Stimulated activated CD8-positive, alpha-beta memory T cell treated with anti-CD3 and anti-CD28 coated beads, Interleukin-4, amount 100 ng/mL, for 4 hours (primary cell): Measurements from ENCODE around the gene RPN2.

Experiments used
- DNase-seq, 2 donors: peaks; one replicate each; pipeline ENCODE4 v3.0.0-alpha.2; 2020; ENCODE audit warnings: low read depth in 2 of 2, low spot score in 1 of 2

Gene RPN2

DNA sequence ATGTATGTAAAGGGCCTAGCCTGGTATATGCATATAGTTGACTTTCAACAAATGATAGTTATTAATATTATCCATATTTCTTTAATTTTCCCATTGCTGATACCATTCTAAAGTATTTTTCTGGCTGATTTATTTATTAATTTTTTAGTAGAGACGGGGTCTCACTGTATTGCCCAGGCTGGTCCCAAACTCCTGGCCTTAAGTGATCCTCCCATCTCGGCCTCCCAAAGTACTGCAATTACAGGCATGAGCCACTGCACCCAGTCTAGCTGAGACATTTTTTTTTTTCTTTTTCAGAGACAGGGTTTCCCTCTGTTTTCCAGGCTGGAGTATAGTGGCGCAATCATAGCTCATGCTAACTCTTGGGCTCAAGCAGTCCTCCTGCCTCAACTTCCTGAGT, 30.1 kb downstream of the RPN2 start:
- no peak for DNase-seq

- no peak for DNase-seq
These were observed 30.7 kb downstream of the RPN2 start for GRCh38 chr20:37209661-37210314.

DNA sequence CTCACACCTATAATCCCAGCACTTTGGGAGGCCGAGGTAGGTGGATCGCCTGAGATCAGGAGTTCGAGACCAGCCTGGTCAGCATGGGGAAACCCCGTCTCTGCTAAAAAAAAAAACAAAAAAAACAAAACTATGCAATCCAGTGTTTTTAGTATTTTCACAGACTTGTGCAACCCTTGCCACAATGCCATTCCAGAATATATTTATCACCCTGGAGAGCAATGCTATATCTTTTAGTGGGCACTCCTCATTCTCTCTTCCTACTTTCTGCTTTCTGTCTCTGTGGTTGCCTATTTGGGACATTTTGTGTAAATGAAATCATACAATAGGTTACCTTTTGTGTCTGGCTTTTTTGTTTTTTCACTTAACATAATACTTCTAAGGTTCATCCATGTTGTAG, 39.3 kb downstream of the RPN2 start:
- no peak for DNase-seq

DNA sequence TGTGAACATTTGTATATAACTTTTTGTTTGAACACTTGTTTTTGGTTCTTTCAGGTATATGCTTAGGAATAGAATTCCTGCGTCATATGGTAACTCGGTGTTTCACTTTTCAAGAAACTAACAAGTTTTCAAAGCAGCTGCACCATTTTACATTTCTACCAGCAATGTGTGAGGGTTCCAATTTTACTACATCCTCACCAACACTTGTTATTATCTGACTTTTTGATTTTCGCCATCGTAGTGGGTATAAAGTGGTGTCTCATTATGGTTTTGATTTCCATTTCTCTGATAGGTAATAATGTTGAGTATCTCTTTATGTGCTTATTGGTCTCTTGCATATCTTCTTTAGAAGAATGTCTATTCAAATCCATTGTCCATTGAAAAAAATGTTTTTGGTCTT, 39.8 kb downstream of the RPN2 start:
- DNase-seq = no peak

DNA sequence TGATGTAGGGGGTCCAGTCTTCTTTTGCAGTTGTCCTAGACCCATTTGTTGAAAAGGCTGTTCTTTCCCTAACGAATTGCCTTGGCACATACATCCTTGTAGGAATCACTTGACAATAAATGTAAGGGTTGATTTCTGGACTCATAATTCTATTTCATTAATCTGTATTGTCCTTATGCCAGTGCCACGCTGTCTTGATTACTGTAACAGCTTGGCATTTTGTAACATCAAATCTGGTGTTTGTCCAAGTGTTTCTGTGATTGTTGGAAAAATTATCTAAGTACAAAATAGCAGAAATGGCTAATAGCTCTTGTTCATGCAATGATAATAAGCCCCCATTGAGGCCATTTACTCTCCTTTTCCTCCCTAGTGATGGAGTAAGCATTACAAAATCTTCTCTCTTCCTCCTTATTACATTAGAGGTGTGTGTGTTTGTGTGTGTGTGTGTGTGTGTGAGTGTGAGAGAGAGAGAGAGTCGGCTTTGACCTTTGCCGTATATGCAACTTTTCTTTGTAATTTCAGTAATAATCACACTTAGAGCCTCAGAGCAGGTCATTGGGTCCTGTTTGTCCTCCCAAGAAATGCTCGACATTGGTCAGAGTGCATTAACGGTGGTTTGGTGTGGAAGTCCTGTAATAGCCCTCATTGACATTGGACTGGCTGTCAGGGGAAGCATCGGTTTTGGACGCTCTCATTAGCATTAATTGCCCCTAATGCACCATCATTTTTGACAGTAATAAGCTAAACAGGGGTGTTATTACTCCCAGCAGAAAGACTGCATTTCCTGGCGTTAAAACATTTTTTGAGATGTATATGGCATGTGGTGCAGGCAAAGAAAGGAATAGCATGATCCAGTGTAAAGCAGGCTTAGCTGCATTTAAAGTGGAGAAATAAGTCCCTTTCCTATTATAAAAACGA, 40.9 kb downstream of the RPN2 start:
- DNase-seq = no peak

- DNase-seq = no peak
These were observed 41.6 kb downstream of the RPN2 start for GRCh38 chr20:37220731-37221130.

DNA sequence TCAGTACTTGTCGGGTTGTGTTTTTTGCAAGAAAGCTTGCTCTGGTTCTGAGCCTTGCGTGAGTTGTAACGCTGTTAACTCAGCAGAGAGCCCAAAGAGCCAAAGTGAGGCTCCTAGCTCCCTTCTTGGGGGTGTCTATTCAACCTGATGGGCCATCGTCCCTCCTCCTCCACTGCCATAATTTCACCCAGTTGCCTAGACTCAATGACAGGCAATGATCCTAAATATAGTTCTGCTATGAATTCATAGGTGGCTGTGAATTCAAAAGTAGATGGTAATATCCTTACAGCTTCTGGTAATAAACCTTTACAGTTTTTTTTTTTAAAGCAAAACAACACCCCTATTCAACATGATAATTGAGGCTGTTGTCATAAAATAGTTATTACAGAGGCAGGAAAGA, 43.0 kb downstream of the RPN2 start:
- no peak for DNase-seq

GRCh38 chr20:37223053-37223452, 43.9 kb downstream of the RPN2 start:
- no peak for DNase-seq

GRCh38 chr20:37225146-37225545, 46.0 kb downstream of the RPN2 start:
- no peak for DNase-seq

- no peak for DNase-seq
These were observed 47.8 kb downstream of the RPN2 start for GRCh38 chr20:37226889-37227288.

DNA sequence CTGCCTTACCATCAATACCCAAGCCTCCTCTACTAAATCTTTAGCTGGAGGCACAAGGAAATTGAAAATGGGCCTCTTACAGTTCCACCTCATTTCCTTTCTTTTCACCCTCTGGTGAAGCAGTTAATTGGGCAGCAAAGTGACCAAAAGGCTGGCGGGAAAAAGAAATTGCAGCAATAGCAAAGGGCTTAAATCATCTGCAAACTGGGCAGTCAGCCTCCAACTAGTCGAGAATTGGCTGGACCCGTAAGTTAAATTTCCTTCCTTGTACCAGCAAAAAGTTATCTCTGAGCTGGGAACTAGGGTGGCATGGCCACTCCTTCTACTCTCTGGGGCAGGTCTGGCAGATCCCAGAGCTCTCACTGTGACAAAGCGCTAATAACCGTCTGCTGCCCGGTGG, 49.0 kb downstream of the RPN2 start:
- DNase-seq = no peak

DNA sequence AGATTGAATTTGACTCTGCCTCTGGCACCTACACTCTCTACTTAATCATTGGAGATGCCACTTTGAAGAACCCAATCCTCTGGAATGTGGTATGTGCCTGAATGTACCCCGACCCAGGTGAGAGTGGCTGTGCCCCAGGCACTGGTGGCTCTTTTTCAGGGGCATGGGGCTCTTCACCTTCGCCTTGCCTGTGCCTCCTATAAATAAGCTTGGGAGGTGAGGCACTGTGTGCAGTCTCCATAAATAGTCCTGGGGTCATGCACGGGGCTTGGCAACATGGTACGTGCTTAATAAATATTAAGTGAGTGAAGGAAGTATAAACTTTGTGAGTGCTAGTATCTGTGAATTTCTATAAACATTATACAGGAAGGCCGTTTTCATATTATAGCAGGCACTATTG, 49.5 kb downstream of the RPN2 start:
- DNase-seq = no peak

DNA sequence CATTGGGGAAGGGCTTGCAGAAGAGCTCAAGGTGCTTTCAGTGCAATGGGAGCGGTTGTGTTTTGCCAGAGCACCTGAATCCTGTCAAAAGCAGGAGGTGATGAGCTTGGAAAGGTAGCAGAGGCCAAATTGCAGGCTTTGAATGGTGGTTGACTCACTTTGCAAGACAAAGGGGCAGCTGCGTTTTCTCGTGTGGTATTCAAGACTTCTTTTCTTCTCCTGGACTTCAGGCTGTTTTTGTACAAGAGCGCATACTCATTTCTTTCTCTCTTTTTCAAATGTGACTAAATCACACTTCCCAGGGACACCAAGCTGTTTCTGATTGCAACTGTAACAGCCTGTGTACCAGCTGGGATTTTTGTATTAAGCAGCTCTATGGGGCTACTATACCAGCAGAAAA, 50.2 kb downstream of the RPN2 start:
- DNase-seq = no peak

GRCh38 chr20:37230200-37230599, 51.1 kb downstream of the RPN2 start:
- DNase-seq = no peak

- DNase-seq = no peak
These were observed 53.0 kb downstream of the RPN2 start for GRCh38 chr20:37231947-37232630.

- no peak for DNase-seq
These were observed 54.6 kb downstream of the RPN2 start for GRCh38 chr20:37233548-37234253.

DNA sequence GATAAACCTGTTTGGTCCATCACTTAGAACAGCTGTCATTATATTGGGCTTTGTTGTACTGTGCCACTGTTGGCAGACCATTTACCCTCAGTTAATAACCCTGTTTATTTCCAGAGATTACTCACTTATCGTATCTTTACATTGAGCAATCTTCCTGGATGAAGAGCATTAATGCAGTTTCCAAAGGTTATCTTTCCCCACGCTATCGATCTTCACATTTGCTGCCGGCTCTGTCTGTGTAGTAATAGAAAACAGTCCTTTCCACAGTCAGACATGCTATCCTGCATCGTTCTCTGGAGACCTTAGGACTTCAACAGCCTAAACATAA, 55.1 kb downstream of the RPN2 start:
- no peak for DNase-seq

DNA sequence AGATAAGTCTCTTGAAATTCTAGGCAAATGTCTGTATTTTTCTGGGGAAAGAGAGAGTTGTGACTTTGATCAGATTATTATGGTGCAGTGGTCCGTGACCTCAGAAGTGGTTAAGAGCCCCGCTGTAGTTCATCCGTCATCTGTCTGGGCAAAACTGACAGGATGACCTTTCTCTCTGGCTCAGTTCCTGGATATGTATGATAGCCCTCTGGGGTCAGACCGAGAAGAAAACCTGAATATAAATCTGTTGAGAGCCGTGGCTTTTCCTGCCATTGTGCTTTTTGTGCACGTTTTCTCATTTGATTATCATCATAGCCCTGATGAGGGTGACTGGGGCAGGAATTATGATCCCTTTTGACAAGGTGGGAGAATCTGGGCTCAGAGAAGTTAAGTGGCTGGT, 55.9 kb downstream of the RPN2 start:
- DNase-seq = no peak

- no peak for DNase-seq
These were observed 57.3 kb downstream of the RPN2 start for GRCh38 chr20:37236462-37236861.

GRCh38 chr20:37237656-37238055, 58.5 kb downstream of the RPN2 start:
- no peak for DNase-seq

- DNase-seq = no peak
These were observed 59.3 kb downstream of the RPN2 start for GRCh38 chr20:37238426-37238825.
